Measurements from ENCODE around the gene TEKTIP1.
A peak's percentile ranks its signal among the peaks of the same experiment; 100 is the strongest.

TEKTIP1 gene

DNA sequence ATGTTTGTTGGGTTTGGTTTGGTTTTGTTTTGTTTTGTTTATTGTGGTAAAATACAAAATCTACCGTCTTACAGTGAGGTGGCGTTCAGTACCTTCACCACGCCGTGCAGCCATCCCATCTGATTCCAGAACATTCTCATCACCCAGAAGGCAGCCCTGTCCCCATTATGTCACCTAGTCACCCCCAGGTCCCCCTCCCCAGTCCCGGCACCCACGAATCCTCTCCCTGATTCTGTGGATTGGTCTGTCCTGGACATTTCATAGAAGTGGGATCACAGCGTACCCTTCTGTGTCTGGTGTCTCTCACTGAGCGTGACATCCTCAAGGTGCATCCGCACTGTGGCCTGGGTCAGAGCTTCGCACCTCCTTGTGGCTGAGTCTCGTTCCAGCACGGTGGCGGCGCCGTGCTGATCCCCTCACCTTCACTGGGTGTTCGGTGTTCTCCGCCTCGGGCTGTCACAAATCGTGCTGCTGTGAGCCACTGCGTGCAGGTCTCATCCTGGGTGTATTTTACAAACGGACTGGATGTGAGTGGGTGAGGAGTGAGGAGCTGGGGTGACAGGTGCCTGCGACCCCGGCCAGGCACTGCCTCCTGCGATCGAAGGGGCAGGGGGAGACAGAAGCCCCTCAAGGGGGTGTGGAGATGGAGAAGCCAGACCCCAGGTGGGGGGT lies 580 bp upstream of the TEKTIP1 start:
- DNase-seq, result no peak

DNA sequence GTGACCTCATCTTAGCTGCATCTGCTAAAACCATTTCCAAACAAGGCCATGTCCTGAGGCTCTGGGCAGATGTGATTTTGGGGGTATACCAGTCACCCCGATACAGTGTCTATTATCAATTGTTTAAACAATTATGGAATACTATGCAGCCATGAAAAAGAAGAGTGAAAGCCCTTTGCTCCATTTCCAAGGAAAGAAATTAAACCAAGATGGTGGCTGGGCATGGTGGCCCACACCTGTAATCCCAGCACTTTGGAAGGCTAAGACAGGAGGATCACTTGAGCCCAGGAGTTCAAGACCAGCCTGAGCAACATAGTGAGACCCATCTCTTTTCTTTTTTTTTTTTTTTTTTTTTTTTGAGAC lies 763 bp downstream of the TEKTIP1 start:
- no peak for DNase-seq

DNA sequence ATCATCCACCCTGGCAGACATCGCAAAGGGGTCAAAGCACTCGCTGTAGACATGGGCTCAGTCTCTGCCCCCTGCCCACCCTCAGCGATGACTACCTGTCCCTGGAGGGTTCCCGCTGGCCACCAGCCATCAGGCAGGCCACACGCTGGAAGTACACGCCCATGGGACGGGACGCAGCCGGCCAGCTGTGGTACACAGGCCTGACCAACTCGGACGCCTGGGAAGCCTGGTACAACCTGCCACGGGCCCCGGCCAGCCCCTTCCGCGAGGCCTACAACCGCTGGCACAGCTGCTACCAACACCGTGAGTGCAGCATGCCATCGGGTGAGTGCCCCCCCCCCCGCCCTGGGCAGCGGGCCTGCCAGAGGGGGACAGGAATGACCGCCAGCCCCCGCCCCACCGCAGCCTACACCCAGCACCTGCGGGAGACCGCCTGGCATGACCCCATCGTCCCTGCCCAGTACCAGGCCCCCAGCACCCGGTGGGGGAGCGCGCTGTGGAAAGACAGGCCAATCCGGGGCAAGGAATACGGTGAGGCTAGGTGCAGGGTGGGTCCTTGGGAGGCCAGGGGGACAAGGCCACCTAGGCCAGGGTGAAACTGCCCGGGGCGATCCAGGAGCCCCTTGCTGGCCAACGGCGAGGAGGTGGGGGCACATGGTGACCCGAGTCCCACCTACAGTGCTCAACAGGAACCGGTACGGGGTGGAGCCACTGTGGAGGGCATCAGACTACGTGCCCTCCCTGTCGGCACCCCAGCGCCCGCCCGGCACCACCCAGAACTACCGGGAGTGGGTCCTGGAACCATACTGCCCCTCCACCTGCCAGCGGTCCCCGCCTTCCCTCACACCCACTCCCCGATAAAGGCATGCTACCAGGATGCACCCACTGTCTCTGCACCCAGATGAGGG lies 4.4 kb downstream of the TEKTIP1 start:
- no peak for DNase-seq

DNA sequence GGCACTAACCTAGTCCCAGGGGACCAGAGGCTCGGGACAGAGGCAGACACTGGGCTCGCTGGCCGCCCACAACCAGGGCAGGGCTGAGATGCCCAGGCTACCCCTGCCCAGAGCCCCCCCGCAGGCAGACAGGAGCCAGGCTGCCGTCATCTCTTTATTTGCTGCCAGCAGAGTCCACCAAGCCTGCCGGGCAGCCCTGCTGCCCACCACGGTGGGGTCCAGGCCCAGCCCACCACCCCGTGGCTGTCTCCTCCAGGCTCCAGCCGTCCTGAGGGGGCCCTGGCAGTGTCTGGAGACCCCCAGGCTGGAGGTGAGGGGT lies 5.0 kb downstream of the TEKTIP1 start:
- no peak for DNase-seq

DNA sequence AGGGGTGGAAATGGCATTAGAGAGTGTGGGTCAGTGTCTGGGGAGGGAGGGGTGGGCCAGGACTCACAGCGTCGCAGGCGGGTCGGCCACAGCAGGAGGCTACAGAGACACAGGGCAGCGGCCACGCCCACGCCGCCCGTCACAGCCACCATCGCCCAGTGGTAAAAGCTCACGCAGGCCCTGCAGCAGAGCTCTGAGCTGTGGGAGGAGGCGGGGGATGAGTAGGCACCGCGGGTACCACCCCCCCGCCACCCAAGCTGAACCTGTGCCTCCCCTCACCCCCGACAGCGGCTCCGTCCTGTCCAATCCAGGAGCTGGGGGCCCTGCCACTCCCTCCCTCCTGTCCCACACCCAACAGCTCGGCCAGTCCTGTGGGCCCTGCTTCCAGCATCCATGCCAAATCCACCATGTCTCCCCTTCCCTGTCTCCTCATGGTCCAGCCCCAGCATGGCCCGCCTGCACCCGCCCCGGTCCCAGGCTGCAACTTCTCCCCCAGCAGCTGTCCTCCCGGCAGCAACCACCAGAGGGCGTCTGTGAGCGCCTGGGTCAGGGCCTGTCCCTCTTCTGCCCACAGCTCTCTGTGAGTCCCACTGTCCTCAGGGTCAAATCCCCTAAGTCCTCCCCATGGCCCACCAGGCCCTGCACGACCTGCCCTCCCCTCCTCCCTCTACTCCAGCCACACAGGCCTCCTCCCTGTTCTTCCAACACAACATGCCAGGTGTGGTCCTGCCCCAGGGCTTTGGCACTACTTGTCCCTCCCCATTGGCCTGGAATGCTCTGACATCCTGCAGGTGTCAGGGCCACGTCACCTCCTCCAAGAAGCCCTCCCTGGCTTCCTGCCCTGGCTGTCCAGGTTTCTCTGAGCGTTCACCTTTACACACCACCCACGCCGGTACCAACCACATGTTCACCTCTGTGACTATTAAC lies 6.0 kb downstream of the TEKTIP1 start:
- no peak for DNase-seq

DNA sequence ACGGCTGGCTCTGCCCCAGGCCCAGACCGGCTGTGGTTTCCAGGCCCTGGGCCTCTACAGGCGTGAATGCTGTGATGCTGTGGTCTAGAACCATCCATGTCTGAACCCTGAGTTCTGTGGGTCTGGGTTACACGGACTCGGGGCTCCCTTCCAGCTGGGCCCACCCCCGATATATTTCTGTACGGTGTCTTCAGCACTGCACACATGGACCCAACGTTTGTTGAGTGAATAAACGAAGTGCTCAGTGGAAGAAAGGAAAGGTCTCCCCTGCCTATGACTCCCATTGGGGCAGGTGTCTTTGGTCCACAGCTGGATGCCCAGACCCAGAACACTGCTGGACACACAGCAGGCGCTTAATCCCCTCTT lies 6.7 kb downstream of the TEKTIP1 start:
- DNase-seq, result no peak

DNA sequence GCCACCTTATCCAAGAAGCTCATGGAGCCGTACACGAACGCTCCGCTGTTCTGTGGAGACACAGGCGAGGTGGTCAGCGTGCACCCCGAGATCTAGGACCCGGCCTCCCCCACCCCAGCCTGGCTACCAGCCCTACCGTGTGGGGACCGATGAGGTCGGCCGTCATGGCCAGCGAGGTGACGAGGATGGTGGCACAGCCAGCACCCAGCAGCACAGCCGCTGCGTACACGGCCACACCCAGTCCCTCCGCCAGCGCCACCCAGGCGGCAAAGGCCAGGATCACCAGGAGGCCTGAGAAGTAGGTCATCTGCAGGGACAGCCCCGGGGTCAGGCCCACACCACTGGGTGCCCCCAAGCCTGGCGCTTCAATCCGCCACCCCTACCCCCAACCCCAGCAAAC lies 7.1 kb downstream of the TEKTIP1 start:
- no peak for DNase-seq

DNA sequence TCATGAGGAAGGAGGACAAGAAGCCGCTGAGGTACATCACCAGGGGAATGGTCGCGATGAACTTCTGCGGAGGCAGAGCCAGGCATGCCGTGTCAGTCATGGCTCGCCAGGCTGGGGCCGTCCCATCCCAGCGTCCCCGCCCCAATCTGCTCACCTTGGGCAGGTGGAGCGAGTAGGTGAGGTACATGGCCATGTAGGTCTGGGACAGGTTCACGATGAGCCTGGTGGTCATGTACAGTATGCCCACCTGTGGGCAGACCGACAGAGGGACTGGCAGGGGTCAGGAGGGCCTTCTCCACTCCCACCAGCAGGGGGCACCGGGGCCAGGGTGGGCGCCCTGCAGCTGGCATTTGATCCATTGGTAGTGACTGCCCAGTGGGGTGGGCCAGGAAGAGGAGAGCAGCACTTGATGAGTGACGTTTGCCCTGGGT lies 8.3 kb downstream of the TEKTIP1 start:
- no peak for DNase-seq

DNA sequence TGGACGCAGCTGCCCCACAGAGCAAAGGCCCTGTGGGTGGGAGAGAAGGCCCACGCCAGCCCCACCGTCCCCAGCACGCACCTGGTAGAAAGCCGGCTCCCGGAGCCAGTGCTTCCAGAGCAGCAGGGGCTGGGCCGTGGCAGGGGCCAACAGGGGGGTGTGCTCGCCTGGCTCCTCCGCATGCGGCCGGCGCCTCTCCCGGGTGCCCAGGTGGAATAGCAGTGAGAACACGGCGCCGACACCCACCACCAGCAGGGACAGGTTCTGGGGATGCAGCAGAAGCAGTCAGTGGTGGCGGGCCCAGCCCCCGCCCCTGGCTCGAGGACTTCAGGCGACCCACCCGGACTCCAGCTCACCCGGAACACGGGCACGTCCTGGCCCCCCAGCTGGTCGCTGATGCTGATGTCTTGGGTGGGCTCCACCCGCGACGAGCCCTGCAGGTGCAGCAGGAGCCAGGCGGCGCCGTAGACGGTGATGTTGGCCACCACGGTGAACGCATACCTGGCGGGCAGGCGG lies 8.9 kb downstream of the TEKTIP1 start:
- no peak for DNase-seq

DNA sequence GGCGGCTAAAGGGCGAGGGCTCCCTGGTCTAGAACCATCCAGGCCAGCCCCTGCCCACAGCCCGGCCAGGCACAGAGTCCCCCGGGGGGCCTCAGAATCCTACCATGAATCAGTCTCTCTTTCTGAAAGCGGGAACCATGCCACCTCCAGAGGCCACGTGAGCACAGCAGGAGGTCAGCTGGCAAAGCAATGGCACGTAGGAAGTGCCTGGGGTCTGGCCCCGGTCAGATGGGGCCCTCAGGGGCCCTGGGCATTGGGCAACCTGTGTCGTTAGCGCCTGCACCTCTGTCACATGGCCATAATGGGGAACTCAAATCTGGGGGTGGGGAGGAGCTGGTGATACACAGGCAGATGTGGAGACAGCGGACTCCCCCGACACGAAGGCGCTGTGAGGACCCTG lies 9.6 kb downstream of the TEKTIP1 start:
- no peak for DNase-seq

DNA sequence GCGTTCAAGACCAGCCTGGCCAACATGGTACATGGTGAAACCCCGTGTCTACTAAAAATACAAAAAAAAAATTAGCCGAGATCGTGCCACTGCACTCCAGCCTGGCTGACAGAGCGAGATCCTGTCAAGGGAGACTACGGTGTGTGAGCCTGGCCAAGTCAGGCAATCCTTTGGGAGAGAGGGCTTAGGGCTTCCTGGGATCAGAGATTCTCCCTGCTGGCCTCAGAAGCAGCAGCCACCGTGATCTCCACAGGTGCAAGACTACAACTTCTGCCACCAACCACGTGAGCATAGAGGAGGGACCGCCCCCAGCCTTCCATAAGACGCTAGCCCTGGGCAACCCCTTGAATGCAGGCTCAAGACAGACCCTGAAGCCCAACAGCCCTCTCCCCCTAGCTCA lies 10.8 kb downstream of the TEKTIP1 start:
- DNase-seq, result no peak

DNA sequence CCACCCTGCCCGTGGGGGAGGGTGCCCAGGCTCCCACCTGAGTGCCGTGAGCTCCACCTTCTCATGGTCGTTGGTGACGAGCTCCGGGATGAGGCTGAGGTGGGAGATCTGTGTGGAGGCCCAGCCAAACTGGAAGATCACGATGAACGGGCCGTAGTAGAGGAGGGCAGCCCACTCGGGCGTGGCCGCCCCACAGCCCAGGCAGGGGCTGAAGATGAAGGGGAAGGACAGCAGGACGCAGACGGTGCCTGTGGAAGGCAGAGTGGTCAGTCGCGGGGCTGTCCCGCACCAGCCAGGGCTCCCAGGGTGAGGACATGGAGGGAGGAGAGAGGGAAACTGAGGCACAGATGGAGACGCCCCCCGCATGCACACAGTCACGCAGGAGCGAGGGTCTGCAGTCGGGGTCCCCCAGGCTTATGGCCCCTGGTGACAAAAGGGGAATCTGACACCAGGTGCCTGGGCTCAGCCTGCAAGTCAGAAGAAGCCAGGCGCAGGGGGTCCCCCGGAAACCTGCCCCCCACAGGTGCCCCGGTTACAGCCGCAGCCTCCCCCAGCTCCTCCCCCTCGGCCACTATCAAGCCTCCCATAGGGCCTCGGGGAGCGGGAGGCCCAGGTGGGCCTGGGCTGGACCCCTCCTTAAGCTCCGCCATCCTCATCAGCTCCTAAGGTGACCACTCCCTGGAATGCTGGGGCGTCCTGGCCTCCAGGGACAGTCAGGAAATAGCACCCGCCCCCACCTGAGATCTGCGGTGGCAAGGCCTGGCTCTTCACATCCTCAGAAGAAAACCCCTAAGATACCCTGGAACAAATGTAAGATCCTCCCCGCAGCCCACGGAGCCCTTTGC lies 12.2 kb downstream of the TEKTIP1 start:
- no peak for DNase-seq

DNA sequence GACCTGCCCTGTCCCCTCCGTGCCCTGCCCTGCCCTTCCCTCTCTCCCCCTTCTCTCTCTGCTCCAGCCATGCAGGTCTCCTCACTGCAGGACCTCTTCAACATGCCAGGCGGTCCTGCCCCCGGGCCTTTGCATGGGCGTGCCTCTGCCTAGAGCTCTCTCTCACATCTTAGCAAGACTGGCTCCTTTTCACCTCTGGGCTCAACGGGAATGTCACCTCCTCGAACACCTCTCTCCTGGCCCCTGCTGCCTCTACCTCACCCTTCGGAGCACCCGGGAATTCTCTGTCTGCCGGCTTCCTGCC lies 12.8 kb downstream of the TEKTIP1 start:
- no peak for DNase-seq

DNA sequence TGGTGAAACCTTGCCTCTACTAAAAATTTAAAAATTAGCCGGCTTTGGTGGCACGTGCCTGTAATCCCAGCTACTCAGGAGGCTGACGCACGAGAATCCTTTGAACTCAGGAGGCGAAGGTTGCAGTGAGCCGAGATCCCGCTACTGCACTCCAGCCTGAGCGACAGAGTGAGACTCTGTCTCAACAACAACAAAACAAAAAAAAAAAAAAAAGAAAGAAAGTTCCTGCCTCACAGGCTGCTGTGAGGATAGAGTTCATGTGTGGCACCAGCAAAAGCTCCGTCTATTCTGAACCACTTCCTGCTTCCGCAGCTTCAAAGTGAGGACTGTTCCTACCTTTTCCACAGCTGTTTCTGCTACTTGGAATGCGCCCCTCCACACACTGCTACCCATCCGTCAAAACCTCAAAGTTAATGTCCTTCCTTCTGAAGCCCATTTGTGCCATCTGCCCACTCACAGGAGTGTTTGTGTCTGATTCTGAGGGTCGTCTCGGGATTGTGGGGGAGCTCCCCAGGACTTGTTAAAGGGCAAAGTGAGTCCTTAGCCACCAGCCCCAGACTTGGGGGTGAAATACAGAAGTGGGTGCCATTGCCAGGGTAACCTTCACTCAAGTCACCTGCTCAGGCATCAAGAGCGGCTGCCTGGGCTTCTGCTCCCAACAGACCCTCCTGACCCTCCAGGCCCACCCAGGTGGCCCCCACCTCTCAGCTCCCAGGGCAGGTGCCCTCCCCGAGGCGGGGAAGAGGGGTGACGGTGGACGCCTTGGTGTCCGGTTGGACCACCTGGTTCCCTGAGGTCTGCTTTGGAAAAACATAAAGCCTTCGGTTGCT lies 15.5 kb downstream of the TEKTIP1 start:
- DNase-seq, result no peak

DNA sequence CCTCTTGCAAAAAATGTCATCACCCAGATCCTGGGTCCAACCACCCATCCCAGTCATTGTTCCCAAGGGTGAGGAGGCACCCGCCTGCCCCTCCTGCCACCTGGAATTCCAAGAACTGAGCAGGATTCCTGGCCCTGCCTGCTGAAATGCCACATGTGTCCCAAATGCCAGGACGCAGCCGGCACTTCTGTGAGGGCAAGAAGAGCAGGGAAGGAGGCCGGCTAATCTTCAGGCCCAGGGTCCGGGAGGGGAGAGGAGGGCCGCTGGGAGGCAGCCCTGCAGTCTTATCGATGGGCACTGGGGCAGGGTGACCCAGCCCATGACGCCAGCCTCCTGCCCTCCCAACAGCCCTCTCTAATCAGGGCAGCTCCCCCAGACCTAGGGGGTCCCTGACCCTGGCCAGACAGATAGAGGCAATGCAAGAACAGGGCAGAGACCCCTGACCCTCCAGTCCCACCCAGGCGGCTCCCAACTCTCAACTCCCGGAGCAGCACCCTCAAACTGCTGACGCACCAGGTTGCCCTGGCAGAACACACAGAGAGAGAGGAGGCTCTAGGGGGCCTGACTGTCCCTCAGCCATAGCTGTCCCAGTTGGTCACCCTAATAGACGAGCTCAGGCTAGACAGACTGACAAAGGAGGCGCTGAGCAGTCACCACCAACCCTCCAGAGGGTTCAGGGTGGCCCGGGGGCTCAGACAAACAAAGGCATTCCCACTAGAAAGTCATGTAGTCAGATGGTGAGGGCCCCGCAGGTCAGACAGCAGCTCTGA lies 16.9 kb downstream of the TEKTIP1 start:
- no peak for DNase-seq

DNA sequence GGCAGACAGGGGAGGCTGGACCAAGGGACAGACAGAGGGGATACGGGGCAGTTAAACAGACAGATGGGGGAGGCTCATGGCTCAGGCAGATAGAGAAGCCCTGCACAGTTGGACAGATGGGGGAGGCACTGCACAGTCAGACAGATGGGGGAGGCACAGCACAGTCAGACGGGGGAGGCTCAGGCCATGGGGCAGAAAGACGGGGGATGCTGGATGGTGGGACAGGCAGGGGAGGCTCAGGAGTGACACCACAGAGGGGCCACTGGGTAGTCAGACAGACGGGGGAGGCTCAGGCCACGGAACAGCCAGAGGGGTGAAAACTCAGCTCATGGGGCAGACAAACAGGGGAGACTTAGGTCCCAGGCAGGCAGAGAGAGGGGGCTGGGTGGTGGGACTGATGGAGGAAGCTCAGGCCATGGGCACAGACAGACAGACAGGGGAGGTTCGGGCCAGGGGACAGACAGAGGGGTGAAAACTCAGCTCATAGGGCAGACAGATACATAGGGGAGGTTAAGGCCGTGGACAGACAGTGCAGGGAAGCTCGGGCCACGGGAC lies 17.5 kb downstream of the TEKTIP1 start:
- DNase-seq, result no peak

DNA sequence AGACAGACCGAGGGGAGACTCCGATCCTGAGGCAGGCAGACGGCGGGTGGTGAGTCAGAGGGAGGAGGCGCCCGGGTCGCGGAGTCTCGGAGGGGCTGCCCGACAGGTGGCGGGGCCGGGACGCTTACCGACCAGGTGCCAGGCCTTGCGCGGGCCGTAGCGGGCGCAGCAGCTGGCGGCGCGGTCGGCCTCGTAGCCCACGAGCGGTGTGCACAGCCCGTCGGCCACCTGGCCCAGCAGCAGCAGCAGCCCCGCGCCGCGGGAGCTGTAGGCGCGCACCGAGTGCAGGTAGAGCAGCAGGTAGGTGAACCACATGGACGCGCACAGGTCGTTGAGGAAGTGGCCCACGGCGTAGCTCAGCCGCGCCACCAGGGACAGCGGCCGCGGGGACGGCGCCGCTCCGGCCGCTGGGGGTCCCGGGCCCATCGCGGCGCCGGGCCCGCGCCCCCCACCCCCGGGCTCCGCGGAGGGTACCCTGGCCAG lies 18.0 kb downstream of the TEKTIP1 start:
- DNase-seq, result peak; percentile 19

DNA sequence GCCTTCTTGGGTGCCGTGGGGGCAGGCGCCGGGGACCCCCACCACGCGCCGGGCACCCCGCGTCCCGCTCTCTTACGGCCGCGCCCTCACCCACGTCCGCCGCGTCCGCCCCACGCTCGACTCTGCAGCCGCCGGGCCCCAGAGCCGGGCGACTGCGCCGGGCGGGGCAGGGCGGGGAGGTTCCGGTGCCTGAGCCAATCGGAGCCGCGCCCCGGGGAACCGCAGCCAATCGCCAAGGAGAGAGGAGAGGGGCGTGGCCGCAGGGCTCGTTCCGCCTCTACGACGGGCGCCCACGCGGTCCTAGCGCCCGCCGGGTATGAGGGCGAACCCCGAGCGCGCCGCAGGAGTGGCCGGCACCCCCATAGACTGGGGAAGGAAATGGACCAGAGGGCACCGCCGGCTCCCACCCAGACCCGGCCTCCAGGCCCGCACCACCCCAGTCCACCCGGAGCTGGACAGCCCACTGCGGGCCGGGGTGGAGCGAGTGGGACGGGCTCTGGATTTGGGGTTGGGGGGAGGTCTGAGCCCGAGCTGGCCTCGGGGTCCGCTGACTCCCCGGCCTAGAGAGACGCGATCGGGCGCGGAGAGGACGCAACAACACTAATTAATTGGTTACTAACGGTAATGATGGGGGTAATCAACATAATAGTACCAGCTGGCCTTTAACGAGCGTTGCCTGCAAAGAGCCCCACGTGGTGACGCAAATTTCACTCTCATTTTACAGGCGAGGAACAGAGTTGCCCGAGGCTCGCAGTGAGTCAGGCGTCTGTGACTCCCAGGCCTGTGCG lies 18.7 kb downstream of the TEKTIP1 start, which contains the start of gene MFSD12:
Gene MFSD12, minus strand, starts transcription at position 126 of the 788 bp plus-strand sequence. CDS start 183 bp downstream, outside the sequence.
- peak; percentile 95 for DNase-seq
